SK-N-SH (cell line): ENCODE measurements around the gene OAS1. TPM values are rescaled to one million over a fixed set of nuclear protein-coding genes. Genes with fewer than 3 reads are reported as not detected.

Experiments
- CTCF ChIA-PET: fragments of 300-600, 350-600 bp; formaldehyde crosslinking; extraction: SDS; loops from one replicate; lab custom pipeline; 2021; lab: Yijun Ruan, JAX
- POLR2A ChIA-PET: fragments of 350-600 bp; sonication (Branson Sonifier 250); formaldehyde crosslinking; extraction: SDS; loops from one replicate; lab custom pipeline; 2020; ENCODE audit warnings: antibody characterized with exemption, inconsistent platforms; lab: Yijun Ruan, JAX
- DNase-seq: peaks from one replicate; pipeline ENCODE4 v3.0.0; 2012
- H2AFZ ChIP-seq: fragments of 200-600 bp; sonication (generic); 2 replicates; pipeline ENCODE4 v1.8.1; 2016; ENCODE audit warnings: antibody characterized with exemption, mild to moderate bottlenecking, low read depth
- H3F3A ChIP-seq: fragments of 200-600 bp; sonication (generic); replicated peaks from 2 replicates; pipeline ENCODE3; 2016; ENCODE audit warnings: antibody characterized with exemption, mild to moderate bottlenecking; ENCODE audit not compliant: insufficient read depth
- H3K27ac ChIP-seq, 2 experiments: fragments of 200-500 bp in 1 of 2; fragments of 200-600 bp in 1 of 2; sonication (Bioruptor generic) in 1 of 2; sonication (generic), shearing (Covaris generic) in 1 of 2; 2 replicates each; pipeline versions ENCODE4 v1.5.1 to v1.6.1; 2014 to 2016; ENCODE audit warnings: low read depth in 2 of 2, inconsistent platforms in 1 of 2, low read length in 1 of 2, mild to moderate bottlenecking in 1 of 2, mixed read lengths in 1 of 2
- H3K27me3 ChIP-seq: fragments of 200-600 bp; sonication (generic), shearing (Covaris generic); 2 replicates; pipeline ENCODE4 v1.6.1; 2016; ENCODE audit warnings: mixed run types; ENCODE audit not compliant: insufficient read depth
- H3K36me3 ChIP-seq, 2 experiments: fragments of 200-500 bp in 1 of 2; fragments of 200-600 bp in 1 of 2; sonication (Bioruptor generic) in 1 of 2; sonication (generic) in 1 of 2; replicated peaks in 1 of 2; 2 replicates each; pipeline versions ENCODE3 to v1.5.1; 2014 to 2016; ENCODE audit warnings: low read length in 1 of 2, mild to moderate bottlenecking in 1 of 2; ENCODE audit not compliant: insufficient read depth in 2 of 2, control insufficient read depth in 1 of 2
- H3K4me1 ChIP-seq, 2 experiments: fragments of 200-500 bp in 1 of 2; fragments of 200-600 bp in 1 of 2; sonication (Bioruptor generic) in 1 of 2; sonication (generic), shearing (Covaris generic) in 1 of 2; 2 replicates each; pipeline versions ENCODE4 v1.5.1 to v1.6.1; 2014 to 2016; ENCODE audit warnings: low read depth in 1 of 2, low read length in 1 of 2, mixed run types in 1 of 2; ENCODE audit not compliant: insufficient read depth in 2 of 2, control insufficient read depth in 1 of 2
- H3K4me2 ChIP-seq: fragments of 200-600 bp; sonication (generic), shearing (Covaris generic); 2 replicates; pipeline ENCODE4 v1.6.1; 2017; ENCODE audit warnings: mixed run types
- H3K4me3 ChIP-seq, 2 experiments: fragments of 200-500 bp in 1 of 2; fragments of 200-600 bp in 1 of 2; sonication (Bioruptor generic) in 1 of 2; sonication (generic), shearing (Covaris generic) in 1 of 2; 2 replicates each; pipeline versions ENCODE4 v1.5.1 to v1.8.1; 2014 to 2016; ENCODE audit warnings: low read depth in 2 of 2, inconsistent platforms in 1 of 2, low read length in 1 of 2, mild to moderate bottlenecking in 1 of 2, mixed read lengths in 1 of 2, moderate library complexity in 1 of 2
- H3K79me2 ChIP-seq: fragments of 200-600 bp; sonication (generic); 2 replicates; pipeline ENCODE4 v1.8.1; 2017; ENCODE audit warnings: mild to moderate bottlenecking; ENCODE audit not compliant: insufficient read depth
- H3K9ac ChIP-seq: fragments of 200-600 bp; sonication (generic); 2 replicates; pipeline ENCODE4 v1.6.1; 2017; ENCODE audit warnings: mixed run types
- H3K9me2 ChIP-seq: fragments of 200-600 bp; sonication (generic); 2 replicates; pipeline ENCODE4 v1.6.1; 2017; ENCODE audit warnings: mixed run types
- H3K9me3 ChIP-seq: fragments of 200-600 bp; sonication (generic); 2 replicates; pipeline ENCODE4 v1.6.1; 2017; ENCODE audit warnings: mixed run types, mild to moderate bottlenecking, moderate library complexity
- H4K20me1 ChIP-seq: fragments of 200-600 bp; sonication (generic); 2 replicates; pipeline ENCODE4 v1.6.1; 2017; ENCODE audit warnings: mild to moderate bottlenecking, mixed run types; ENCODE audit not compliant: insufficient read depth
- CHD2 ChIP-seq: fragments of 150-350 bp; IDR thresholded peaks from 2 replicates; pipeline ENCODE4 v1.6.1; 2018; ENCODE audit warnings: low read length; ENCODE audit not compliant: partially characterized antibody
- EZH2phosphoT487 ChIP-seq: fragments of 200-600 bp; sonication (generic); IDR thresholded peaks from 2 replicates; pipeline ENCODE4 v1.6.1; 2017; ENCODE audit warnings: low read depth, mixed run types, mild to moderate bottlenecking, antibody characterized with exemption, moderate library complexity, borderline replicate concordance
- FOXJ3 ChIP-seq: sonication (generic); formaldehyde crosslinking; IDR thresholded peaks from 2 replicates; pipeline ENCODE4 v1.5.1; 2020; ENCODE audit warnings: mild to moderate bottlenecking, missing genetic modification reagents
- FOXM1 ChIP-seq: IDR thresholded peaks from 2 replicates; pipeline ENCODE4 v1.4.0; 2012; ENCODE audit warnings: low read depth, mild to moderate bottlenecking
- GABPA ChIP-seq: IDR thresholded peaks from 2 replicates; pipeline ENCODE4 v1.4.0; 2012; ENCODE audit warnings: low read depth, mild to moderate bottlenecking
- NFIC ChIP-seq: IDR thresholded peaks from 2 replicates; pipeline ENCODE4 v1.4.0; 2012; ENCODE audit warnings: borderline replicate concordance
- NRF1 ChIP-seq: IDR thresholded peaks from 2 replicates; pipeline ENCODE4 v1.6.1; 2012; ENCODE audit warnings: low read depth, mild to moderate bottlenecking, low read length
- RAD21 ChIP-seq: IDR thresholded peaks from 2 replicates; pipeline ENCODE4 v1.6.1; 2012; ENCODE audit warnings: mild to moderate bottlenecking, low read length
- SIN3A ChIP-seq: IDR thresholded peaks from 2 replicates; pipeline ENCODE4 v1.6.1; 2012; ENCODE audit warnings: low read depth, mild to moderate bottlenecking, low read length, moderate library complexity, borderline replicate concordance
- SMC3 ChIP-seq: IDR thresholded peaks from 2 replicates; pipeline ENCODE4 v1.6.1; 2012; ENCODE audit warnings: low read depth, low read length, improper control_type of control experiment
- TCF12 ChIP-seq: IDR thresholded peaks from 2 replicates; pipeline ENCODE4 v1.4.0; 2012
- WGBS: methylation state at CpG from one replicate; pipeline ENCODE4 v1.1.6; 2017; ENCODE audit warnings: low lambda C conversion rate; 5-methylcytosine and 5-hydroxymethylcytosine counted together
- polyA plus RNA-seq, 3 experiments: library from polyadenylated mRNA; depleted of rRNA; stranded (reverse); fragments of >200 nt; gene quantifications; 2 replicates each; pipeline ENCODE4 v1.2.3, GENCODE V29; 2012
- TF ChIP-seq, protein P1 (sequence below): IDR thresholded peaks from 2 replicates; pipeline ENCODE4; 2012
- TF ChIP-seq, protein P2 (sequence below): IDR thresholded peaks from 2 replicates; pipeline ENCODE4 v1.6.1; 2012; ENCODE audit warnings: mild to moderate bottlenecking, low read depth, low read length, moderate library complexity
- TF ChIP-seq, protein P3 (sequence below): fragments of 150-350 bp; IDR thresholded peaks from 2 replicates; pipeline ENCODE4 v1.6.1; 2017; ENCODE audit warnings: antibody characterized with exemption, low read length, low read depth, borderline replicate concordance
- TF ChIP-seq, protein P4 (sequence below): IDR thresholded peaks from 2 replicates; pipeline ENCODE4 v1.4.0; 2012; ENCODE audit warnings: low read depth, borderline replicate concordance
- TF ChIP-seq, protein P5 (sequence below): IDR thresholded peaks from 2 replicates; pipeline ENCODE4 v1.4.0; 2012; ENCODE audit warnings: low read depth, borderline replicate concordance
- TF ChIP-seq, protein P6 (sequence below): fragments of 200-600 bp; sonication (generic); IDR thresholded peaks from 2 replicates; pipeline ENCODE4 v1.6.1; 2017; ENCODE audit warnings: antibody characterized with exemption, mild to moderate bottlenecking, moderate library complexity

Gene OAS1
- polyA plus RNA-seq, 1 of the 3 experiments (the other 2 are of a cell fraction), result 1.1 TPM

DNA sequence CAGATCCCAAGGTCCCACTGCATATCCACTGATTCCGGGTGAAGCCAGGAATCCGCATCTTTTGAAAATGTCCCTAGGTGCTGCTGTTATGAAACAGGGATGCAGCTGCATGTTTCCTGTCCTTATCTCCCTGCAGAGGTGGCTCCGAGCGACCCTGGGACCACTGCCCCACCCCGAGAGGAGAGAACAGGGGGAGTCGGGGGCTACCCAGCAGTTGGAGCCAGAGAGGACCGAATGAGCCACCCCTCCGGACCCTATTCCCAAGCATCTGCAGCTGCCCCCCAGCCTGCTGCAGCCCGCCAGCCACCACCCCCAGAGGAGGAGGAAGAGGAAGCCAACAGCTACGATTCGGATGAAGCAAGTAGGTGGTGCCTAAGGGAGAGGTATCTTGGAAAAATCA, 30.3 kb upstream of the OAS1 start:
- H2AFZ ChIP-seq, result no peak overlapping the region
- DNase-seq, result no peak
- no peak overlapping the region for H3K4me2 ChIP-seq
- TF ChIP-seq FOXM1 (no peak), GABPA (no peak), FOXJ3 (no peak), EZH2phosphoT487 (no peak), RAD21 (no peak), CHD2 (no peak), TCF12 (no peak), NRF1 (no peak), SIN3A (no peak), NFIC (no peak), SMC3 (no peak)
- TF ChIP-seq, protein P1, sequence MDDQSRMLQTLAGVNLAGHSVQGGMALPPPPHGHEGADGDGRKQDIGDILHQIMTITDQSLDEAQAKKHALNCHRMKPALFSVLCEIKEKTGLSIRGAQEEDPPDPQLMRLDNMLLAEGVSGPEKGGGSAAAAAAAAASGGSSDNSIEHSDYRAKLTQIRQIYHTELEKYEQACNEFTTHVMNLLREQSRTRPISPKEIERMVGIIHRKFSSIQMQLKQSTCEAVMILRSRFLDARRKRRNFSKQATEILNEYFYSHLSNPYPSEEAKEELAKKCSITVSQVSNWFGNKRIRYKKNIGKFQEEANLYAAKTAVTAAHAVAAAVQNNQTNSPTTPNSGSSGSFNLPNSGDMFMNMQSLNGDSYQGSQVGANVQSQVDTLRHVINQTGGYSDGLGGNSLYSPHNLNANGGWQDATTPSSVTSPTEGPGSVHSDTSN, result no peak
- TF ChIP-seq, protein P2, sequence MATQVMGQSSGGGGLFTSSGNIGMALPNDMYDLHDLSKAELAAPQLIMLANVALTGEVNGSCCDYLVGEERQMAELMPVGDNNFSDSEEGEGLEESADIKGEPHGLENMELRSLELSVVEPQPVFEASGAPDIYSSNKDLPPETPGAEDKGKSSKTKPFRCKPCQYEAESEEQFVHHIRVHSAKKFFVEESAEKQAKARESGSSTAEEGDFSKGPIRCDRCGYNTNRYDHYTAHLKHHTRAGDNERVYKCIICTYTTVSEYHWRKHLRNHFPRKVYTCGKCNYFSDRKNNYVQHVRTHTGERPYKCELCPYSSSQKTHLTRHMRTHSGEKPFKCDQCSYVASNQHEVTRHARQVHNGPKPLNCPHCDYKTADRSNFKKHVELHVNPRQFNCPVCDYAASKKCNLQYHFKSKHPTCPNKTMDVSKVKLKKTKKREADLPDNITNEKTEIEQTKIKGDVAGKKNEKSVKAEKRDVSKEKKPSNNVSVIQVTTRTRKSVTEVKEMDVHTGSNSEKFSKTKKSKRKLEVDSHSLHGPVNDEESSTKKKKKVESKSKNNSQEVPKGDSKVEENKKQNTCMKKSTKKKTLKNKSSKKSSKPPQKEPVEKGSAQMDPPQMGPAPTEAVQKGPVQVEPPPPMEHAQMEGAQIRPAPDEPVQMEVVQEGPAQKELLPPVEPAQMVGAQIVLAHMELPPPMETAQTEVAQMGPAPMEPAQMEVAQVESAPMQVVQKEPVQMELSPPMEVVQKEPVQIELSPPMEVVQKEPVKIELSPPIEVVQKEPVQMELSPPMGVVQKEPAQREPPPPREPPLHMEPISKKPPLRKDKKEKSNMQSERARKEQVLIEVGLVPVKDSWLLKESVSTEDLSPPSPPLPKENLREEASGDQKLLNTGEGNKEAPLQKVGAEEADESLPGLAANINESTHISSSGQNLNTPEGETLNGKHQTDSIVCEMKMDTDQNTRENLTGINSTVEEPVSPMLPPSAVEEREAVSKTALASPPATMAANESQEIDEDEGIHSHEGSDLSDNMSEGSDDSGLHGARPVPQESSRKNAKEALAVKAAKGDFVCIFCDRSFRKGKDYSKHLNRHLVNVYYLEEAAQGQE, result no peak
- TF ChIP-seq, protein P3, sequence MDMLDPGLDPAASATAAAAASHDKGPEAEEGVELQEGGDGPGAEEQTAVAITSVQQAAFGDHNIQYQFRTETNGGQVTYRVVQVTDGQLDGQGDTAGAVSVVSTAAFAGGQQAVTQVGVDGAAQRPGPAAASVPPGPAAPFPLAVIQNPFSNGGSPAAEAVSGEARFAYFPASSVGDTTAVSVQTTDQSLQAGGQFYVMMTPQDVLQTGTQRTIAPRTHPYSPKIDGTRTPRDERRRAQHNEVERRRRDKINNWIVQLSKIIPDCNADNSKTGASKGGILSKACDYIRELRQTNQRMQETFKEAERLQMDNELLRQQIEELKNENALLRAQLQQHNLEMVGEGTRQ, result no peak
- TF ChIP-seq, protein P4, sequence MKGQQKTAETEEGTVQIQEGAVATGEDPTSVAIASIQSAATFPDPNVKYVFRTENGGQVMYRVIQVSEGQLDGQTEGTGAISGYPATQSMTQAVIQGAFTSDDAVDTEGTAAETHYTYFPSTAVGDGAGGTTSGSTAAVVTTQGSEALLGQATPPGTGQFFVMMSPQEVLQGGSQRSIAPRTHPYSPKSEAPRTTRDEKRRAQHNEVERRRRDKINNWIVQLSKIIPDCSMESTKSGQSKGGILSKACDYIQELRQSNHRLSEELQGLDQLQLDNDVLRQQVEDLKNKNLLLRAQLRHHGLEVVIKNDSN, result no peak
- TF ChIP-seq, protein P5, sequence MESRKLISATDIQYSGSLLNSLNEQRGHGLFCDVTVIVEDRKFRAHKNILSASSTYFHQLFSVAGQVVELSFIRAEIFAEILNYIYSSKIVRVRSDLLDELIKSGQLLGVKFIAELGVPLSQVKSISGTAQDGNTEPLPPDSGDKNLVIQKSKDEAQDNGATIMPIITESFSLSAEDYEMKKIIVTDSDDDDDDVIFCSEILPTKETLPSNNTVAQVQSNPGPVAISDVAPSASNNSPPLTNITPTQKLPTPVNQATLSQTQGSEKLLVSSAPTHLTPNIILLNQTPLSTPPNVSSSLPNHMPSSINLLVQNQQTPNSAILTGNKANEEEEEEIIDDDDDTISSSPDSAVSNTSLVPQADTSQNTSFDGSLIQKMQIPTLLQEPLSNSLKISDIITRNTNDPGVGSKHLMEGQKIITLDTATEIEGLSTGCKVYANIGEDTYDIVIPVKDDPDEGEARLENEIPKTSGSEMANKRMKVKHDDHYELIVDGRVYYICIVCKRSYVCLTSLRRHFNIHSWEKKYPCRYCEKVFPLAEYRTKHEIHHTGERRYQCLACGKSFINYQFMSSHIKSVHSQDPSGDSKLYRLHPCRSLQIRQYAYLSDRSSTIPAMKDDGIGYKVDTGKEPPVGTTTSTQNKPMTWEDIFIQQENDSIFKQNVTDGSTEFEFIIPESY, result no peak
- TF ChIP-seq, protein P6, sequence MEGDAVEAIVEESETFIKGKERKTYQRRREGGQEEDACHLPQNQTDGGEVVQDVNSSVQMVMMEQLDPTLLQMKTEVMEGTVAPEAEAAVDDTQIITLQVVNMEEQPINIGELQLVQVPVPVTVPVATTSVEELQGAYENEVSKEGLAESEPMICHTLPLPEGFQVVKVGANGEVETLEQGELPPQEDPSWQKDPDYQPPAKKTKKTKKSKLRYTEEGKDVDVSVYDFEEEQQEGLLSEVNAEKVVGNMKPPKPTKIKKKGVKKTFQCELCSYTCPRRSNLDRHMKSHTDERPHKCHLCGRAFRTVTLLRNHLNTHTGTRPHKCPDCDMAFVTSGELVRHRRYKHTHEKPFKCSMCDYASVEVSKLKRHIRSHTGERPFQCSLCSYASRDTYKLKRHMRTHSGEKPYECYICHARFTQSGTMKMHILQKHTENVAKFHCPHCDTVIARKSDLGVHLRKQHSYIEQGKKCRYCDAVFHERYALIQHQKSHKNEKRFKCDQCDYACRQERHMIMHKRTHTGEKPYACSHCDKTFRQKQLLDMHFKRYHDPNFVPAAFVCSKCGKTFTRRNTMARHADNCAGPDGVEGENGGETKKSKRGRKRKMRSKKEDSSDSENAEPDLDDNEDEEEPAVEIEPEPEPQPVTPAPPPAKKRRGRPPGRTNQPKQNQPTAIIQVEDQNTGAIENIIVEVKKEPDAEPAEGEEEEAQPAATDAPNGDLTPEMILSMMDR, result no peak
- H4K20me1 ChIP-seq, result no peaks in the 10 kb centered on the region
- H3K9me2 ChIP-seq, result no peaks in the 10 kb centered on the region
- ChIA-PET POLR2A (no interaction called here), CTCF (interaction anchor here (1.2 to 2.1 kb wide), 5 partner anchors 13 to 116 kb away, joined by 3 to 8 read pairs (median 4); no protein-coding TSS in a partner anchor)
- no peak overlapping the region; a peak in 1 of 4 replicates for H3K27ac ChIP-seq
- H3K4me1 ChIP-seq, result peaks cover 0 to 12% of the 10 kb centered on the region in 2 experiments; a peak in 1 of 4 replicates
- H3K9me3 ChIP-seq, result no peaks in the 10 kb centered on the region
- H3K79me2 ChIP-seq, result no peaks in the 10 kb centered on the region
- H3K36me3 ChIP-seq, result peaks cover 0 to 3% of the 10 kb centered on the region in 2 experiments
- H3K27me3 ChIP-seq, result no peaks in the 10 kb centered on the region
- H3F3A ChIP-seq, result no peaks in the 10 kb centered on the region
- H3K9ac ChIP-seq, result no peak overlapping the region
- 57% methylated on average over 10 of the region's 11 CpGs for WGBS
- H3K4me3 ChIP-seq, result no peak overlapping the region
